Raji (cell line): ENCODE data around the gene PDE7B.

Experiments
- POLR2A ChIP-seq: IDR thresholded peaks from 2 replicates; pipeline ENCODE4 v1.6.1; 2011; ENCODE audit warnings: low read depth, low read length, control low read depth; ENCODE audit not compliant: insufficient read depth

The PDE7B gene

DNA sequence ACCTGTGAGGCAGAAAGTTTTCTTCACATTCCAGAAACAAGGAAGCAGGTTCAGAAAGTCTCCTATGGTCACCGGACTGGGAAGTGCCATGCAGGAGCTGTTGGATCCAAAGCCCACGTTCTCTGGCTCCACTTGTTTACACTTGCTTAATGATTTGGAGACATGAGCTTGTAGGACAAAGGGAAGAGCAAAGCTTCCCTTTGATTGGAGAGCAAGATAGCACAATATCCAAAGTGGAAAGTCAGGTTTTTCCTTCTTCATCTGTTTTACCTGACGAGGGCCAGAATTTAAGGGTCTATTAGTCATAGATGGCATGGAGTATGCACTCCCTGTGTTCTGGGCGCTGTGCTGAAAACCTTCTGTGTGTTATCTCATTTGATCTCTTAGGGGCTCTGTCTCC, 81.2 kb downstream of the PDE7B start:
- TF ChIP-seq POLR2A, result no peak

DNA sequence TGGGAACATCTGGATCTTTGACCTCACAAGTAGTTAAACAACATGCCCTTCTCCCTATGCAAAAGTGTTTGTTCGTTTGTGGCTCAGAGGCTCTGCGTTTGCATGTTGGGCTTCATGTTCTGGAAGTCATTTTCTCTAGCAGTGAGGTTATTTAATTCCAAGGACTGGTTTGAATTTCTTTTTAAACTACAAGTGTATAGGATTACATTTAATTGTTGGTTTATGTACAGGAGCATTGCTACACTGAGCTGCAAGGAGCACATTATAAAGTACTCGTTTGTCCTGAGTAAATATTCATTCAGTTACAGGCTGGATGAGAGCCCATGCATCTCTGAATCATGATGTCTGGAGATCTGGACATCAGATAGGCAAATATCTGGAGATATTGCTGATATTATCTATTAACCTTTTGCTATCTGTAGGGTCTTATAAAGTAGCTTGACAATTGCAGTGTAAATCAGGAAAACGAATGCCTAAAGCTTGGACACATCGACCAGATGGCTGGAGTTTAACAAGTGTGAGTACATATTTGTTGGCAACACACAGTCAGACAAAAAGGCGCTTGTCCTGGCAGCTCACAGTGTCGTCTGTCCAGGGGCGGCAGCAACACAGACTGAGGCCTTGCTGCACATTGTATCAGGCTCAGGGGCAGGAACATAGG, 84.6 kb downstream of the PDE7B start:
- no peak for TF ChIP-seq POLR2A

DNA sequence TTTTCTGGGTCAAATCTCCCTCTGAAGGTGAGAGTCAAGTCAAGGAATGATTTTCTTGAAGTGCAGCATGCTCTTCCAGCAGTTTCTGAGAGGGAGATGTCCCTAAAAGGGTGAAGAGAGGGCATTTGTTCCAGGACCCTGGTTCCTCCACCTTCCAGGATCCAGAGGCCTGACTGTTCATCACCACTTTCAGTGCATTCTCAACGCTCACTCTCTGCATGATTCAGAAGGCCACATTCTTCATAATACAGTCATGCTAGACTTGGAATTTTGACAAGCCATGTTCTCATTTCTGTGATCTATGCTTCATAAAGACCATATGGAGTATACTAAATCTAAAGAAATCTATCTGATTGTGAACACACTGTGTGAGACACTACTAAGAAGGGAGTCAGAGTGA, 85.1 kb downstream of the PDE7B start:
- TF ChIP-seq POLR2A, result no peak

DNA sequence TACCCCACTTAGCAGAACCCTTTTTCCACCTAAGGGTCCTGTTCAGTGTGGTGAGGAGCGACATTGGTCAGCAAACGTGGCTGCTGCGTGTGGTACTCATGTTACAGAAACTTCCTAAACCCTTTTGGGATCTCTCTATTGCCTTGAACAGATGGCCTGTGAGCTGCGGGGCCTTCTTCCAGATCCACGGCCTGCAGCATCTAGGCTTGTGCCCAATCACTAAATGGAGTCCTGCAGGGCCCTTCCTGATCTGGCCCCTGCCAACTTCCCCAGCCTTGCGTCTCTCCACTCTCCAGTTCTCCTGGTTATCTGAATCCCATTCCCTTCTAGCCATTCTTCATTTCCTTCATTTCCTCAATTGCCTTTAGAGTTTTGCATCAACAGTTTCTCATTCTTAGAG, 85.6 kb downstream of the PDE7B start:
- TF ChIP-seq POLR2A, result no peak

DNA sequence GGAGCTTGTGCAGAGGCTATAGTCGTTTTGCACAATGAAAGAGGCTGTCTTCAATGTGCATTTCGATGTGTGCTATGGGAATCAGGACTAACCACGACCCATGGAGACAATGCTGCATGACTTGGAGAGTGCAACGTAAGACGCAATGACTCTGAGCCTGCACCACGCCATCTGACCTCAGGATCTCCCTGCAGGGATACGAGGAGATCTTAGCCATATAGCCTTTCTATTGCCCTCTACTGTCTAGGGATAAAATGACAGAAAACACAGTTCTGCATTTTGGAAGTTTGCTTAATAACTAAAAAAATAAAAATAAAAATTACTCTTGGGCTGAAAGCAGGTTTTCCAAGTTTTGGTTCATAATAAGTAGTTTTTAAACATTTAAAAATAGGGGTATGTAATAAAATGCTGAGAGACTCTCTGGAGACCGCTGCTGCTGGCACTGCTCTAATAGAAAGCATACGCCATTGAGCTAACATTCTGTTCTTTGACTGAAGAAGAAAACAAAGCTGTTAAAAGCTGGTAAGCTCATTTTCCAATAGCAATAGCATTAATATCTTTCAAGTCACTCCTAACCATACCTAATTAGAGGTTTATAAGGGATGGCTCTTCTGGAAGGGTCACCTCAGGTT, 87.2 kb downstream of the PDE7B start:
- TF ChIP-seq POLR2A, result no peak

DNA sequence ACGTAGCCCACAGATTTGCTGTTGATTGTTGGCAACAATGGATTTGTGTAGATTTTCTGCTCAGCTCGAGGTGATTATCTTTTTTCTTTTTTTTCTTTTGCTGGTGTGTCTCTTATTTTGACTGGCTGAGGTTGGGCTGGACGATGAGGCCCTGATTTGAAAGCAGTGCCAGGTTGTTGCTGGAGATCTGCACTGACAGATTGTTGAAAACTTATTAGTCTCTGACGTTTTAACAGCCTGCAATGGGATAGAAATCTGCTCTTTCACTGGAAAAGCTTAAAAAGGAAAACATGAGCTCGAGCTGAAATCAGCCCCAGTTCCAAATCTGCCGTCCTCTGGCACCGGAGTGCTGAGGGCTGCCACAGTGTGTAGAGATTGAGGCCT, 87.7 kb downstream of the PDE7B start:
- TF ChIP-seq POLR2A, result no peak

DNA sequence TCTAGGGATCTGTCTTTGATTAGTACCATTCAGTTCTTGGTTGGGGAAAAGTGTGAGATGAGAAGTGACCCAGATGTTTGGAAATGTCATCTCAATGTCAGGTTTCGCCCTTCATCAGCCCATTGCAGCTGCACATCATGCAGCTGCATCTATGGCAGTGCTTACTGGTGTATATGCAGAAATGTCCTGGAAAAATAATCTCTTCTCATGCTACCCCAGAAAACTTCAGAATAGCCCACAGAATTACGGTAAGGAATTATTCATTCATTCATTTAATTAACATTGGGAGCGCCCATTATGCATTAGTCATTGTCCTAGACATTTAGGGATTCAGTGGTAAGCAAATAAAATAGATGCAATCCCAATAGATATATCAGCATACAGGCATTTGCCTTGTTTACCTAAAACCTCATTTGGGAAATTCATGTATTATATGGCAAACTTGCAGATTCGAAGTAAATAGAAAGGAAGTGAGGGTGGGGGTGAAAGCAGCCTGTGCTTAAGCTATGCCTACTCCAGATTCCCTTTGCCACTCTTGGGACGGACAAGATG, 89.2 kb downstream of the PDE7B start:
- no peak for TF ChIP-seq POLR2A

DNA sequence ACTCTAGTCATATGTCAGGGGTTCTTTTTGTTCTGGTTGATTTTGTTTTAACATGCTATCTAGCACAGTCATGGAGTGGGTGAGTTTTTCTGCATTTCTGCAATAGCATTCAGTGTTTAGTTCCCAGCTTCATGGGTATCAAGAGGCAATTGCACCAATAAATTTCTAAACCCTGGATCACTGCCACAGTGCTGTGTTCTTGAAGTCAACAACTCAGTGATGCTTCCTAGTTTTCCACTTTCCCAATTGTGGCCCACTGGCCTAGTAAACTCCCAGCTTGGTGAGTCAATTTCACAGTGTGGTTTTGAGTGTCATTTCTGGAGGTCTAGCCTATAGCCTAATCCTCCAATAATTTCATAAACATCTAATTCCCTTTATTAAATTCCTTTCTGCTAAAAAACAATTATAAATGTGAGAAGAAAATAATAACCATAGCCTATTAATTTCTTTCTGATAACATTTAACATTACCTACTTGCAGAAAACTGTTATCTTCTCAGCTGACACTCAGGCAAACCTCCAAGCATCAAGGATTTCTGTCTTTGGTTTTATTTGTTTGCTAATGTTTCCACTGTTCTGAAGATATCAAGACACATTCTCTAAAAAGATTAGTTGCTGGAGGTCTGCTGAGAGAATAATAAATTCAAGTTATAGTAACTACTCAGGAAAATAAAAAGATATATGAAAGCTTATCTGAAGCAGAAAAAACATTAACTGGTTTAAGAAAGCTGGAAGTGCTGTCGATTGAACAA, 89.9 kb downstream of the PDE7B start:
- no peak for TF ChIP-seq POLR2A

DNA sequence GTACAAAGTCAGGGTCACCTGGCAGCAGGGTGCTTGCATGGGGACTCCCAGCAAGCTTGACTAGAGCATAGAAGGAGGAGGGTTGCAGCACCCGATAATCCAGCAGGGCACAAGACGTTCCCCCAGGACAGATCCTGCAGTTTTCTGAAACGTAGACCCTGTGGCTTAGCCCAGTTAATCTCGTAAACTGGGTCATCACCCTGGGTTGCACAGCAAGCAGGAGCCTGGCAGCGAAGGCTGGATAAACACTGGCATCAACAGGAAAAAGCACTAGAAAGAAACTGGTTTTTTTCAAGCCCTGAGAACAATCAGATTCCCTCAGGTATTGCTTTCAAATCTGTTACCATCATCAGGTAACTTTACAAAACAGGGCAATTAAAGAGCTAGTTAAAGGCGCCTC, 92.6 kb downstream of the PDE7B start:
- no peak for TF ChIP-seq POLR2A

DNA sequence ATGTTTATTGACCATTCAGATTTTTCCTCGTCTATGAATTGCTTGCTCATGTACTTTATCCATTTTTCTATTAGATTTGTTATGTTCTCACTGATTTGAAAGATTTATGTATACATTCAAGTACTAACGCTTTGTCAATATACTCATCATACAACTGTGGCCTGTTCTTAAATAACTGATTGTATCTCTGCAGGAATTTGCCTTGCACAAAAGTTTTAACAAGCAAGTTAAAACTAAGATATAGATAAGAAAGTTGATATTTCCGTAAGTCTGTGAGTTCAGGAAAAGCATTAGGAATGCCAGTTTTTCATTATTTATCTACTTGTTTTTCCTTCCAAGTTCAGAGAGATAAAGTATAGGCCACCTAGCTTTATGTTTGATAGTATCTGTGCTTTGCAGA, 95.2 kb downstream of the PDE7B start:
- no peak for TF ChIP-seq POLR2A

DNA sequence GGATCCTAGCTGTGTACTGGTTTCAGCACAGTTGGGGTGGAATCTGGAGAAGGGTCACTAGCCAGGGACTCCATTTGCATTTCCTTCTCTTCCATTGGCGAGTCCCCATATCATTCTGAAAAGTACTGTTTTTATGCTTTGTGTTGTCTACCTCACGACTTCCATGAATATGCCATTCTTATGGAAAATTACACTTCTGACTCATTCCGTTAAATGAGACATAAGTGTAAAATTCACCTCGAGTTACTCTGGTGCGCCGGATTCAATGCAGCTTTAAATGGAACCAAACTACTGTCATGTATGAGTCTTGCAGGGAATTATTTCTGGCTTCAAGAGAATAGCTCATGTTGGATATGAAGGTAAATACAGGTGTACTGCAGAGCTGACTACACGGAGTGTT, 99.2 kb downstream of the PDE7B start:
- TF ChIP-seq POLR2A, result no peak

DNA sequence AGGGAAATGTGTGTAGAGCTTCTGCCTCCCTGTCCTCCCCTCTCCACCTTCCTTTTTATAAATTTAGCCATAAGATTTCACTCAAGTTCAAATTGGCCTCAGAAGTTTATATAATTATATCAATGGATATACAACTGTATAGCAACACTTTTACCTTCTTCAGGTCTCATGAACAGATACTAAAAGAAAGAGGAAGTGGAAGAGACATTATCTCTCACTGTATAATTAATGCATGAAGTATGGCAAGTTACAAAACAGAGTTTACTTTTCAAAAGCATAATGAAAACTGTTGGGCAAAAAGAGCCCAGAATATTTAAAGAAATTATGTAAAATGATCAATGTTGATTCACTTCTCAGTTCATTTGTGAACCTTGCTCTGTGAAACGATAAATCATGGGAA, 99.7 kb downstream of the PDE7B start:
- no peak for TF ChIP-seq POLR2A

DNA sequence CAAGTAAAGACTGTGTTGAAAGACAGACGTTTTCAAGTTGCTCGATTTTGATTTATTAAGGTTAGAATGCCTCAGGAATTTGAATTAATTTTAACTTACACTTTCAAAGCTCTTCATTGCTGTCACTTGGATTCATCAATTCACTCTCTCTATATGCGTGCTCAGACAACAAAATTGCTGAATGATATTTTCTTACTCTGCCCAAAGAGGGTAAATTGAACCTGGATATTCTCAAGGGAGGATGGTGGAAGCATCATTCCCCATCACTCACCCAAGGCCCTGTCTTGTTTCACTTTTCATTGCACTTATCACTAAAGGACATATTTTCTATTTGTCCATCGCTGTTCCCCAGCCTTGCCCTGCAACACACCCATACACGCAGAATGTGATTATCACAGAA, 102.3 kb downstream of the PDE7B start:
- TF ChIP-seq POLR2A, result no peak

DNA sequence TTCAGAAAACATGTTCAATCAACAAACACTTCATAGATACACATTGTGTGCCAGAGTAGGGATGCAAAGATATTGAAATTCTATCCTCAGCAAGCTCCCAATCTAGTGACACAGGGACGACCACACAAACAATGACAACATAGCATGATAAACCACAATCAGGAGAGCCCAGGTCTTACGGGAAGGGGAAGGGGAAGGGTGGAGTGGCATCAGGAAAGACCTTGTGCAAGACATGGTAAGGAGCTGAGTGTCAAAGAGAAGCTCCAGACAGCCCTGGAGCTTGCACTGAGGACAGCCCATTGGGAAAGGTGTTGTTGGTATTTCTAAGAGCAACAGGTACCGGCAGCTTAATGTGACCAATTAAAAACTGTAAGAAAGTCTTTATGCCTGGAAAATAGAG, 103.6 kb downstream of the PDE7B start:
- TF ChIP-seq POLR2A, result no peak

DNA sequence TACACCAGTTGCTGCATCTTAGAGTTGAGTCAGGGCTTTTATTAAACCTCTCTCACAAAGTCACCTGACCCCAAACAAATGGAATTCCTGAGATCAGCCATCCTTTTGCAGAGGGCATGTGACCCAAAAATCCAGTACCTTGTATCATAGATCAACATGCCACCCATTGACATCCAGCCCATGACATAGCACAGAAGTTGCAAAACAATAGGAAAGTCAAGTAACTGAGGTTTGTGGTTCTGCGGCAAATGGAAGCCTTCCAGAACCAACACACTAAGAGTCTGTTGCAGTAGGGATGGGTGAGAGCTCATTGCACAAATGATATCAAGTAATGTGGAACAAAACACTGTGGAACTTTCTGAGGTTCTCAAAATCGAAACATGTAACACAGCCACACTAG, 111.2 kb downstream of the PDE7B start:
- no peak for TF ChIP-seq POLR2A

DNA sequence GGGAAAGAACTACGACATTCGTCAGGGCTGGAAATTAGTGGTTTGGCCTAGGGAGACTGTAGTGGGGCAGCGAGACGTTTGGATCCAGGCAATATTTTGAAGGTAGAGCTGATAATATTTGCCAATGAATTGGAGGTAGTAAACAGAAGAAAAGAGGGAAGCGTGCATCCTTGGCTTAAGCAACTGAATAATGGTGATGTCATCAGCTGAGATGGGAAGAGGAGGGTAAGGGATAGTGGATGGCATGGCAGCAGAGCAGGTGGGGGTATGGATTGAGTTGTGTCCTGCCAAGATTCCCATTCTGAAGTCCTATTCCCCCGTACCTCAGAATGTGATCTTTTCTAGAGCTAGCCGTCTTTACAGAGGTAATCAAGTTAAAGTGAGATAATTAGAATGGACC, 119.2 kb downstream of the PDE7B start:
- TF ChIP-seq POLR2A, result no peak
